ENCODE data around the gene AMIGO1.

DNA sequence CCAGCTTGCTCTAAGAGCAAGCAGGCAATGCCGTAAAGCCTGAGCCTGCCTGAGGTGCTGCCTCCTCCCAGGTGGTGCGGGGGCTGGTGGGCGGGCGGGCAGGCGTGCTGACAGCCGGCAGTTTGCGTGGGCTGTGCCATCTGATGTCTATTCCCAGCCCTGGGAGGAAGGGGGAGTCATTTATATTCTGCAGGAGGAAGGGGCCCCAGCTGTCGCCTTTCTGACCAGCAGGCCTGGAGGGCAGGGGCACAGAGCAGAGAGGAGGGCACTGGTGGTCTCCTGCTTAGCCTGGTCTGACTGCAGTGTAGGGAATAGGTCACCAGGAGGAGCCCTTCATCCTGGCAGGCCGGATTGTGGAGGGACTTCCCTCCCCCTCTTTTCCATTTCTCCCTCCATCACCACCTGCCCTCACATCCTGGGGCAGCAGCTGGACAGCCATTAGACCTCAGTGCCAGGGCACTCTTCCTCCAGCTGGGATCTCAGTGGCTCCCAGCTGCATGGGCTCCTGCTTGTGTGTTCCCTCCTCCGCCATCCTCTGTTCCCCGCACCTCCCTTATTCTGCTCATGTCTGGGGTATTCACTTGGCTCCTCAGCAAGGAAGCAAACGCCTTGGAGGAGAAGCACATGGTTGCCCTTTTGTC is 11.2 kb downstream of the AMIGO1 start:
- TF ChIP-seq, protein P1, sequence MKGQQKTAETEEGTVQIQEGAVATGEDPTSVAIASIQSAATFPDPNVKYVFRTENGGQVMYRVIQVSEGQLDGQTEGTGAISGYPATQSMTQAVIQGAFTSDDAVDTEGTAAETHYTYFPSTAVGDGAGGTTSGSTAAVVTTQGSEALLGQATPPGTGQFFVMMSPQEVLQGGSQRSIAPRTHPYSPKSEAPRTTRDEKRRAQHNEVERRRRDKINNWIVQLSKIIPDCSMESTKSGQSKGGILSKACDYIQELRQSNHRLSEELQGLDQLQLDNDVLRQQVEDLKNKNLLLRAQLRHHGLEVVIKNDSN (IDR thresholded peaks at IDR 0.05; ENCODE audit: borderline replicate concordance, extremely low read length, insufficient read depth, low read depth, low read length) = no peak
- TF ChIP-seq ZBTB4 (CRISPR knock-in tag; IDR thresholded peaks at IDR 0.05) (no peak), MYC (IDR thresholded peaks at IDR 0.05; ENCODE audit: insufficient read depth, insufficient read length, insufficient replicate concordance, low read length, severe bottlenecking) (no peak), REST (IDR thresholded peaks at IDR 0.05; ENCODE audit: low read depth, low read length) (no peak), CEBPB (IDR thresholded peaks at IDR 0.05; ENCODE audit: borderline replicate concordance in 1 of 2, low read depth in 2 of 2, low read length in 2 of 2) (no peak), POLR2A (IDR thresholded peaks at IDR 0.05; ENCODE audit: low read depth, low read length) (no peak), MEF2A (IDR thresholded peaks at IDR 0.05; ENCODE audit: insufficient read depth, low read depth, low read length) (no peak), POLR2AphosphoS2 (IDR thresholded peaks at IDR 0.05; ENCODE audit: low read depth, low read length) (no peak), FOS (IDR thresholded peaks at IDR 0.05; ENCODE audit: borderline replicate concordance, extremely low read depth, insufficient read length) (no peak), PBX3 (IDR thresholded peaks at IDR 0.05; ENCODE audit: insufficient replicate concordance, low read depth, low read length) (no peak)
